GM21390 (cell line): ENCODE results near the gene LMCD1.

Experiments
- ATAC-seq: cut with Tn5 transposase; IDR thresholded peaks from one replicate; pipeline ENCODE4 v1.9.1; 2021; ENCODE audit not compliant: unreplicated experiment

LMCD1 gene, protein sequence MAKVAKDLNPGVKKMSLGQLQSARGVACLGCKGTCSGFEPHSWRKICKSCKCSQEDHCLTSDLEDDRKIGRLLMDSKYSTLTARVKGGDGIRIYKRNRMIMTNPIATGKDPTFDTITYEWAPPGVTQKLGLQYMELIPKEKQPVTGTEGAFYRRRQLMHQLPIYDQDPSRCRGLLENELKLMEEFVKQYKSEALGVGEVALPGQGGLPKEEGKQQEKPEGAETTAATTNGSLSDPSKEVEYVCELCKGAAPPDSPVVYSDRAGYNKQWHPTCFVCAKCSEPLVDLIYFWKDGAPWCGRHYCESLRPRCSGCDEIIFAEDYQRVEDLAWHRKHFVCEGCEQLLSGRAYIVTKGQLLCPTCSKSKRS

DNA sequence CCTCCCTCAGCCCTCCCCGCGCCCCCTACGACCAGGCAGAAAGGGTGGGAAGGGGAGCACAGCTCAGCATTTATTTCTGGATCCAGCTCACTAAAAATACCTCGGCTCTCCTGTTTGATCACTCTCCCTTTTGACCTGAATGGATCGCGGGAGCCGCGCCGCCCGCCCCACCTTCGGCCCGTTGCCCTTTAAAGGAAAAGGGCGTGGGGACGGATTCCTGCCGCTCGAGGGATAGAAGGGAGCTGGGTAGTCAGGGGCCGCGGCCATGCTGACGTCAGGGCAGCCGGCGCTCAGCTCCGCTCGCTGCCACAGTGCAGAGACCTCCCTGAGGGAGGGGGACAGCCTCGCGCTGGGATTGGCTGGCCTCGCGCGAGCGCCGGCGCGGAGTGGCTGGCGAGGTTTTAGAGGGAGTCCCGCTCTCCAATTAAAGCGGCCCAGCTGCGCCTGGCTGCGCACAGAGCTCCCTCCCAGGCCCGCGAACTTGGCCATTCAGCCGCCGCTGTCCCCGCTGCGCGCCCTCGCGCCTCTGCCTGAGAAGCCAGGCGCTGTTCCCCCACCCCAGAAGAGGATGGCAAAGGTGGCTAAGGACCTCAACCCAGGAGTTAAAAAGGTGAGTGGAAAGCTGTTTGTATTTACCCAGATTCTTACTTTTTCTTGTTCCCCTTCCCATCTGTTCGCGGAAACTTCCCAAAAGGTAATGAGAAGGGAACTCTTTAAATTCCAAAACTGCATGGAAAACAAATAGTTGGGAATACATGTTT, at the start of gene LMCD1:
LMCD1 (plus strand) TSS at position 453 of the 761 bp plus-strand sequence; CDS start at position 569, 116 bp downstream.
- ATAC-seq = peak; percentile 97

DNA sequence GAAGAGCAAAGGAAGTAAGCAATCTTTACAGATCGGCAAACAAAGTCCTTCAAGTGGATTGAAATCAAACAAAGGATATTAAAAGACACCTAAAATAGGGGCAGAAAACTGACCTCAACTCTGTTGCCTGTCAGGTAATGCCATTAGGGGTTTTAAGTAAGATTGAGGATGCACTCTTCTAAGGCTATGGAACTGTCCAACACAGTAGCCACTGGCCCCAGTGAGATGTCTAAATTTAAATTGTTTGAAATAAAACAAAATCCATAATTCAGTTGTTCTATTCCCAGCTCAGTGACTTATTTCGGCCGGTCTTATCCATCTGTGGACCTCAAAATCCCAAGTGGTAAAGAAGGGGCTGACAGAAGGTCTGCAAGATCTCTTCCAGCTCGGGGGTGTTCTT, 49.5 kb upstream of the LMCD1 start:
- no peak for ATAC-seq

GRCh38 chr3:8453153-8453552, 48.5 kb upstream of the LMCD1 start:
- ATAC-seq = no peak

DNA sequence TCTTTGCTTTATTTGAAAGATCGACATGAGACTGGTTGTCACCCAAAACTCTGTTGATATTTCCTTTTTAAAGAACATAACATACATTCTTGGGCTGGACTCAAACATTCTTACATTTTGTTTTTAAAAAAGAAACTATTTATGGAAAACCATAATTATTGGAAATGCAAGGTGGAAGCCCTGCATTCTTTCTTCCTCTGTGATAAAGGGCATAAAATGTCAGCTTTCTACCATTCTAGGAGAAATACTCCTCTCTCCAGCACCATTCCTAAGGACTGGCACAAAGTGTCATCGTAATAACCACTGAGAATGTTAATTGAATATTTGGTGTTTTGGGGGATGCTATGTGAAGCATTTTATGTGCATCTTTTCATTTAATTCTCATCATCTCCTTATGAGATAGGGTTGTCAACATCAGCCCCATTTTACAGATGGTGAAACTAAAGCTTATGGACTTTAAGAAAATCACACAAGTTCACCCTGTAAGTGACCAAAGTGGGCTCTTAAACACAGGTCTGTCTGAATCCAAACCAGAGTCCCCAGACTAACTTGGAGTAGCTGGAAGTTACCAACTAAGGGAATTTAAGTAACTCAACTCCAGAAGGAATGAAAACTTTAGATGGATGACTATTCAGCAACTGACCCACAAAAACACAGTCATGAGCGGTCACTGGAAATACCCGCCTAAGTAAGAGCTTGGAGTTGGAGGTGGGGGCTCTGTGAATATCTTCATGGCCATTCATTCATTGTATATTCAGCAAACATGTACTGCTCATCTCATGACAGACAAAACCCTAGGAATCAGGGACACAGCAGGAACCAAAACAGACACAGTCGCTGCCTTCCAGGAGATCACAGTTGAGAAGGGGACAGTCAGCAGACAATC, 45.9 kb upstream of the LMCD1 start:
- ATAC-seq = no peak

DNA sequence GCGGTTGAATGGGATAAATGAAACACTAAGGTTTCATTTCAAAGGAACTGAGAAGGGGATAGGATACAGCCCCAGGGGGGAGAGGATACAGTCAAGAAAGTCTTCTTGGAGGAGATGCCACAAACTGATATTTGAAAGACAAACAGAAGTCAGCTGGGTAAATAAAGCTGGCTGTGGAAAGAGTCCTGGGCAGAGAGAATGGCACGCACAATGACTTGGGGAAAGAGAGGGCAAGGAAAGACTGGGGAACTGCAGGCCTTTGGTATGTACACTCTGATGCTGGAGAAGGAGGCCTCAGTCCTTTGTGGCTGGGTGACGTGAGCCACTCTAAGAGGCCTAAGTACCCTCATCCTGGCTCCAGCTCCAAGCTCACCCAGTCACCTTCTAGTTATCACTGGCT, 45.2 kb upstream of the LMCD1 start:
- ATAC-seq = no peak

DNA sequence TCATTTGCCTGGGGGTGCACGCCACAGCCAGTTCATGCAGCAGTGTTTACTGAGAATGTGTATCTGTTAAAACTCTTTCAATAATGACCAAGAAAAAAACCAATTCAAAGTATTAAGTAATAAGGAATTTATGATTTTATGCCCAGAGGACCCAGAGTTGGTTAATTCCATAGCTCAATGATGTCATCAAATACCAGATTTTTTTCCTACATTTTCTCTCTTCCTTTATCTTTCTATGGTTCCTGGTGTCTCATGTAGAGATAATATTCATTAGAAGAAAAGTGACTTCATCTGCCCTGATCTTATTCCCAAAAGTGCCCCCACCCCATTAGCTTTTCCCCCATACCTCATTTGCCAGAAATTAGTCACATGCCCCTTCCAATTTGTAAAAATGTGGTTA, 44.6 kb upstream of the LMCD1 start:
- ATAC-seq = no peak

- ATAC-seq = no peak
Observed at GRCh38 chr3:8458238-8458661, 43.4 kb upstream of the LMCD1 start.

- ATAC-seq = no peak
Observed at GRCh38 chr3:8458711-8459110, 42.9 kb upstream of the LMCD1 start.

GRCh38 chr3:8460050-8460708, 41.4 kb upstream of the LMCD1 start:
- no peak for ATAC-seq

GRCh38 chr3:8460815-8461456, 40.7 kb upstream of the LMCD1 start:
- ATAC-seq = no peak

DNA sequence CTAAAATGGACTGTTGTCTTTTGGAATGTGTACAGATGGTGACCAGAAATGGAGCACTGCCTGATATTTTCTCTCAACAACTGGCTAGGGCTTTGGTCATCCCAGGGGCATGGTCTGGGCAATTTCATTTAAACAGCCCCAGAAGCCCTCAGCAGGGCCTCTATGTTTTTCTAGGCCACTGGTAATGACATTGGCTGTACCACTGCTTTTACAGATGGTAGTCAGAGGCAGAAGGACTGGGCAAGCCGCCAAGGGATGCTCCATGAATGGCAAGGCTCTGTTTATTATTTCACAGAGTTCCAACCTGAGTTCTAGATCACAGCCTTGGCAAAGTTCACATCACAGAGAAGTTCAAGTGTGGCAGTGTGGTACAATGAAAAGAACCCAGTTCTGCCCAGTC, 37.0 kb upstream of the LMCD1 start:
- no peak for ATAC-seq

- no peak for ATAC-seq
Observed at GRCh38 chr3:8466526-8466925, 35.1 kb upstream of the LMCD1 start.

DNA sequence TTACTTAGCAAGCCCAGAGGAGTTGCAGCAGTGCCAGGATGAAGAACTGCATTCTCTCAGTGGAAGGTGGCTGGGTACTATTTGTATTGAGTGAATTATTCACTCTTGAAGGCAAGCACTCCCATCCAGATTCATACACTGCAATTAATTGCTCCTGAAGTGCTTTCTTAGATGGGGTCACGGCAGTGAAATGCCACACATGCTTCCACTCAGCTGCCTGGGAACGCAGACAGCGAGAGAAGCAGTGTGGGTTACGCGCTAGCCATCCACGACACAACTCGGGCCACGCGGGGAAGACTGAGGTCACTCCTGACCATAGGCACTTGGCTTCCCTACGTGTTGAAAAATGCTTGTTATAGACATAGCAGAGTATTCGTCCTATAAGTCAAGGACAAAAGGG, 30.8 kb upstream of the LMCD1 start:
- no peak for ATAC-seq

DNA sequence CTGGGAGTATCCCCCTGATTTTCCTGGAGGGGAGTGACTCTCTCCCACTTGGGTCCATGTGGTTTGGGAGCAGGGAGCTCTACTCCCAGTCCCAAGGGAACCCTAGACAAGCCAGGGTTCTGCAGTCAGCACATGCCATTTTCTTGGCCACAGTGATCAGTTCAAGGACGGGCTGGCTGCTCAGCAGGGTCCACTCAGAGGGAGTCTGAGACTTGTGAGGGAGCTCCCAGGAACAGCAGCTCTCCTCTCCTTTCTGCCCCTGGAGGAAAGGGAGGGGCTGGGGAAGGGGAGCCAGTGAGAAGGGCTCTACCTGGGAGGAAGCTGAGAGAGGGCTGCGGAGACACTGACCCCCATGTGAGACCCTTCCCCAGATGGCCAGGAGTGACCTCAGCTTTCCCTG, 29.1 kb upstream of the LMCD1 start:
- no peak for ATAC-seq

DNA sequence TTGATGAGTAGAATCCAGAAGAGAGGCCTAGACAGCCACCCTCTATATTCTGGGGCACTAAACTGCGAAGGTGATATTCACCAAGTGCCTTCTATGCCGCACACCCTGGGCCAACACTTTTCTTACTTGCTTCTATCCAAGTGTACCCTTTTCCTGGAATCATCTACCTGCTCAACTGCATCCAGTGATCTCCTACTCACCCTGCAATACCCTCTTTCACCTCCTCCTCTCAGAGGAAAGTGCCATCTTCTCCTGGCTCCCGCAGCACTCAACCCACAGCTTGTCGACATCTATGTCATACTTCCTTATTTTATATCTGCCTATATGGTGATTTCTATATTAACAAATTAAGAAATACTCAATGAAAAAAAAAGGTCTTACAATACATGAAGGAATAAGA, 28.6 kb upstream of the LMCD1 start:
- ATAC-seq = no peak

DNA sequence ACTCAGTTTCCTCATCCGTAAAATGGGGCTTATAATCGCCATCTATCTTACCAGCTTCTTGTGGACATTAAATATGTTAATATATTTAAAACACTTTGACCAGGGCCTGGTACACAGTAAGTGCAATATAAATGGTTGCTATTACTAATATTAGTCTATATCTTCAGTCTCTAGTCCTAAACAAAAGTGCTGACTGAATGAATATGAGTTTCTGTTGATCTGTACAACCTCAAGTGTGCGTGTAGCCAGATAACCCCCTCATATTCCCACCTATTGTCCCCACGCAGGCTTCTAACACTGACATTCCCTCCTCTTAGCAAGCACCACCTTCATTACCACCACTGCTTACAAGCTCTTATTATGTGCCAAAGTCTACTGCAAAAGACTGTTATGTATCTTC, 27.6 kb upstream of the LMCD1 start:
- no peak for ATAC-seq

DNA sequence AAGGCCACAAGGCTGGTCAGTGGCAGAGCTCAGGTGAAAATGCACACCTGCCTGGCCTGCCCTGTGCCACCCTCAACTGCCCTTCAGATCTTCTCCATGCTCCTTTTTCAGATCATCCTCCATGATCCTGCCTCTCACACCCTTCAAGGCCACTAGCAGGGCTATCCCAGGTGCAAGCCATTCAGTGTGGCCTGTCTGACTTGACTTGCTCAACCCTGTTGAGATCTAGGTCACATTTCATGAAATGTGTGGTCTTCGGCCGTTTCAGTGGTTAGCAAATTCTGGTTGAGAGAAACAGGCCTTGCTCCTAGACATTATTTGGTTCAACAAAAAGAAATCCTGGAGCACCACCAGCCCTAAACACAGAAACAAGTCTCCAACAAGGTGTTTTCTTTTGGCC, 26.6 kb upstream of the LMCD1 start:
- no peak for ATAC-seq

- no peak for ATAC-seq
Observed at GRCh38 chr3:8480699-8481098, 20.9 kb upstream of the LMCD1 start.

GRCh38 chr3:8481380-8481779, 20.2 kb upstream of the LMCD1 start:
- no peak for ATAC-seq

DNA sequence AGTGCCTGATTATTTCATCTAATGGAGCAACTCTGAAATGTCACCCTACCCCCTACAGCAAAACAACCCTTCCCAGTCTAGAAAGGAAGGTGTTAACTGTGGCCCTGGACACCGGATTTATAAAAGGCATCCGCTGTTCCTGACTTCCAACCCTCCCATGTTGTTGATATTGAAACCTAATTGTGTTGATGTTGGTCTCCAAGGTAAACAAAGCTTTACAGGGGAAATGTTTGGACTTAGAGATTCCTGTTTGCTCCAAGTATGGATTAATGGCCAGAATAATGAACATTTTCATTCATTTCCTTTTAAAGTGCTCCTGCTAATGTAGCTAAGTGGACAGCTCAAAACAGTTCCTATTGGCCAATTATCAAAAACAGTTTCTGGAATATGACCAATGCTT, 19.4 kb upstream of the LMCD1 start:
- no peak for ATAC-seq
